Suppressor macrophage treated with lipopolysaccharide for 1 hour (primary cell): Measurements from ENCODE around the gene GLYATL1.

ENCODE experiments used
- DNase-seq, 3 donors: peaks; one replicate each; pipeline ENCODE4 v3.0.0-alpha.2; 2020 to 2022

Gene GLYATL1

GRCh38 chr11:58939277-58939676, at the start of gene GLYATL1:
GLYATL1 (plus strand) TSS chr11:58939488; CDS start chr11:58947088, 7,600 bp downstream.
- DNase-seq, result no peak

GRCh38 chr11:58893899-58894298, 45.4 kb upstream of the GLYATL1 start:
- DNase-seq, result no peak

DNA sequence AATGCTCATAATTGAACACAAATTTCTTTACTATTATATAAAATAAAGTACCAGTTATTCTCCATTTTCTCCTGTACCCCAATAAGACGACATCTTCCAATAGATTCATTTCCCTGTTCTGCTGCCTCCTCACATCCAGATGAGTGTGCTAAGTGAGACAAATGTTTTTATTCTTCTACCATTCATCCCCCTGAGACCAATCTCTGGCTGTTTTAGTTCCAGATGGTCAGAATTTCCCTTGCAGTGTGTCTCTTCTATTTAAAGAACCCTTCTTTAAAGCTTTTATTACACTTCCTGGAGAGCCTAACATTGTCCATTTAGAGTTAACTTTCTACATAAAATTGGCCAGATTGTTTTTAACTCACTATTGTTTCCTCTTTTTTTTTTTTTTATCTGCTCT, 41.2 kb upstream of the GLYATL1 start:
- no peak for DNase-seq

GRCh38 chr11:58900479-58901420, 38.5 kb upstream of the GLYATL1 start:
- peak; percentile 81 to 86 (median 84) for DNase-seq

DNA sequence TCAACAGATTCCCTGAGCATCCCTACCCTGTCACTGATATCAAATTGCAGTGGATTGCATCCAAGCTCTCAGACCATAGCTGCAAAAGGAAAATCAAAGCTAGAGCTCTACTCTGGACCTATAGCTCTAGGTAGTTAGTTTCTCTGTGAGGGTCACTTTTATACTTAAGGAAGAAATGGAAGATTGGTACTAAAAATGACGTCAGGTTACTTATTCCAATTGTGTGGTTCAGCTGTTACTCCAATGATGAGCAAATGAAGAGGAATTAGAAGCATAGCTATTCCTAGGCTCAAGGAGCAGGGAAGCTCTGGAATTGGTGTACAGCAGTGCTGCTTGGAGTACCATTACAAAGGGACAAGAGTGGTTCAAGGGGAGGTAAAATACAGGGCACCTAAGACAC, 36.4 kb upstream of the GLYATL1 start:
- DNase-seq, result no peak

- peak; percentile 6 to 17 (median 16) for DNase-seq
These were observed 34.1 kb upstream of the GLYATL1 start for GRCh38 chr11:58905011-58905720.

GRCh38 chr11:58905721-58906547, 33.4 kb upstream of the GLYATL1 start:
- DNase-seq, result peak in 2 of 3 donors; percentile 3 to 27

DNA sequence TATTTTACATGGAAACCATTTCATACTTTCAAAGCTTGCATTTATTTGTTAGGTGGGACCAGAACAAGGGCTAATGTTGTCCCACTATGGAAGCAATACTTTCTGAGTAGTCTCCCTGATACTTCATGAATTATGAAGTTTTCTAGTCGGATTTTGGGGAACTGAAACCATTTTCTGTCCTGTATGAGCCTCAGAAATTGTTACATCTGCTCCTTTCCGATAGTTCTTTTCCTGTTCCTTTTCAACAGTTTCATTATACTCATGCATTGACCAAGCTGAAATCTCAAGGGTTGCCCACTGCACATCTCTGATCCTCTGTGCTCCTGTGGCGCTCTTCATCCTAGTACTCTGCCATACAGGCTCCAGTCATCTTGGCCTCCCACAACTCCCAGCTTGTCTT, 31.5 kb upstream of the GLYATL1 start:
- DNase-seq, result peak; percentile 58 to 84 (median 74)

- peak; percentile 56 to 67 (median 61) for DNase-seq
These were observed 27.2 kb upstream of the GLYATL1 start for GRCh38 chr11:58912124-58912523.

DNA sequence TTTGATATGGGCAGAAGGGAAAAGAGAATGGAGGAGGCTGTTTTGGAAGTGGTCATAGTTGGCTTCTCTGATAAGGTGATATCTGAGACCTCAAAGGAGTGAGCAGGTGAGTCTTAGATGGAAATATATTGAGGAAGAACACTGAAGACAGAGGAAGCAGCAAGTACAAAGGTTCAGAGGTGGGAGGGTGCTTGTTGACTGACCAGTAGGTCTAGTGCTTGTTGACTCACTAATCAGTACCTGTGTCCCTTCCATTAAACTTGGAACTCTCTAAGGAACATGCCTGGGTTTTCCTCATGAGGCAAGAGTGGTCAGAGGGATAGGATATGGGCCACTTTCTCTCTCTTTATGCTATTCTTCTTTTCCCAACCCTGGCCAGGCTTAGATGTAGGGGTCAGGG, 25.6 kb upstream of the GLYATL1 start:
- DNase-seq, result no peak

DNA sequence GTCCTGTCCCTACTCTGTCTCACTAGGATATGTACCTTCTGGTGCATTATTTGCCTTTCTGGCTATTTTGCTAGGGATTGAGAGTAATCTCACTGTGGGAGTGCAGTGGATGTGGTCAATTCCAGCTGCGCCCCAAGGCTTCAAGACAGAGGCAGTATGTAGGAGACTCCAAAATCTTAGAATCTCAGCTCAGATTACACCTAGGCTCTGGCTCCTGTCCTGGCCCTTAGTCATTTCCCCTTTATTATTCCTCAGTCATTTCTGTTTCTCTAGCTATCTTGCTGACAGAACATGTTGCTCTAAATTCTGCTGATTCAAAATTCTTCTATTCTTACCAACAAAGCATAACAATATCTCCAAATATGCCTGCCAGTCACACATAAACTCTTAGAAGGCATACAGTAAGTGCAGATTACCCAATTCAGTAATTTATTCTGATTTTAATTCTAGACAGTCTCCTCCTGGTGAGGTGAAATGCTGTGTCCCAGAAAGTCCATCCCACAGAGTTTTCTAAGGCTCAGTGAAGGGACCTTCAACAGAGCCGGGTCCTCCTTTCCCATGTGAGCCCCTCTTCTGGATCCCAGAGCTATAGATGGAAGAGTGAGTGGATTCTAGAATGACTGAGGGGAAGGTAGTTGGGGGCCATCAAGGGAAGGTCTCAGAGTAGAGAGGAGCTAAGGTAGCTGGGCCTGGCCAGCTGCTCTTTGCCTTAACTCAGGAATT, 24.3 kb upstream of the GLYATL1 start:
- no peak for DNase-seq

DNA sequence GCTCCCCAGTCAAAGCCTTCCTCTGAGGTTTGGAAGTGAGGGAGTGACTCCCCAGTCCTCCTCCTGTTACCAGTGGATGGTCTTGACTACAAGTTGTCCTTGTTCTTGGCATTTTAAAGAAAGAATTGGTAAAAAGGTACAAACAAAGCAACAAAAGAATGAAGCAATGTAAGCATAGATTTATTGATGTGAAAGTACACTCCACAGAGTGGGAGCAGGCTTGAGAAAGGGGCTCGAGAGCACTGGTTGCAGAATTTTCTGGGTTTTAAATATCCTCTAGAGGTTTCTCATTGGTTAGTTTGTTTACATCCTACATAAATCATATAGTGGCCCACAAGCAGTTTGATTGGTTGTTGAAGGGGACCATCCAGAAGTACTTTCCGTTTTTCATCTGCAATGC, 22.7 kb upstream of the GLYATL1 start:
- no peak for DNase-seq

GRCh38 chr11:58917159-58917783, 22.0 kb upstream of the GLYATL1 start:
- no peak for DNase-seq

GRCh38 chr11:58919561-58919960, 19.7 kb upstream of the GLYATL1 start:
- DNase-seq, result no peak

- DNase-seq, result no peak
These were observed 19.3 kb upstream of the GLYATL1 start for GRCh38 chr11:58919980-58920379.

GRCh38 chr11:58921778-58922390, 17.4 kb upstream of the GLYATL1 start:
- DNase-seq, result no peak

DNA sequence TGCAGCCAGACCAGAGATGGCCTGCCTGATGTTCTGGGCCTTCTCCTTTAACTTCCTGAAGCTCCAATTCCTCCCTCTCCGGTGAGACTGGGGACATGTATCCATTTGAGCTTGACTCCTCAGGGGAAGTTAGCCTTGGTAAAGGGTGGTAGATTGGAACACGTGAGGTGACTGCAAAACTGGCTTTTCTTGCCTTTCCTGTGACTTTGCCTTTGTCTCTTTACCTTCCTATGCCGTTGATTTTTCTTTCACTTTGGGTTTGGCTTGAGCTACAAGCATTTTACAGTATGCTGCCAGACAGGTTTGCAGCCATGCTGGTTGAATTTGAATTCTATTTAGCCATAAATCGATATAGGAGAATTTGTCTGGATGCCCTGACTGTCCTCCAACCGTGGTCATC, 16.8 kb upstream of the GLYATL1 start:
- DNase-seq, result no peak

GRCh38 chr11:58923300-58923788, 15.9 kb upstream of the GLYATL1 start:
- peak; percentile 35 to 69 (median 47) for DNase-seq

- no peak for DNase-seq
These were observed 15.1 kb upstream of the GLYATL1 start for GRCh38 chr11:58924230-58924629.

- DNase-seq, result no peak
These were observed 13.0 kb upstream of the GLYATL1 start for GRCh38 chr11:58926251-58926650.

DNA sequence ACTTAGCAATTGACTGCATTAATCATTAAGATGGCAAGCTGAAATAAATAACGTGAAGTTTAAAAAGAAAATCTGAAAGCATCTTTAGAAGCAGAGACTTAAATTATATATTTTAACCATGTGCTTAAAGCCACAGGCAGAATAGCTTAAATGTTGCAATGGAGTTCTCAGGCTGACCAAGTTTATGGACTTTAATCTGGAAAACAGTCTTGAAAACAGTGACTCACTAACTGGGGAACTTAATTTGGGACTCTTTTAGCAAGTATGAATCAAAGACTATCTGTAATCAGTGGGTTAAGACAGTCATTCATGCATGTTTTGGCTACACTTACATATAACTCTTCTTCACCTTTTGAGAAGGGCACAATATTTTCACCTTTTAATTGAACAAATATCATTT, 12.6 kb upstream of the GLYATL1 start:
- peak in 1 of 3 donors; percentile 33 for DNase-seq
